HG03460 (cell line): Measurements from ENCODE around the gene TOLLIP.
"Not testable (repeated sequence)": the region's sequence is repeated elsewhere in the genome, so short reads cannot be mapped to it uniquely, and the experiment has no call there.

Source experiments
- ATAC-seq: cut with Tn5 transposase; IDR thresholded peaks from one replicate; pipeline ENCODE4 v1.9.1; 2021; ENCODE audit not compliant: unreplicated experiment

The TOLLIP gene

DNA sequence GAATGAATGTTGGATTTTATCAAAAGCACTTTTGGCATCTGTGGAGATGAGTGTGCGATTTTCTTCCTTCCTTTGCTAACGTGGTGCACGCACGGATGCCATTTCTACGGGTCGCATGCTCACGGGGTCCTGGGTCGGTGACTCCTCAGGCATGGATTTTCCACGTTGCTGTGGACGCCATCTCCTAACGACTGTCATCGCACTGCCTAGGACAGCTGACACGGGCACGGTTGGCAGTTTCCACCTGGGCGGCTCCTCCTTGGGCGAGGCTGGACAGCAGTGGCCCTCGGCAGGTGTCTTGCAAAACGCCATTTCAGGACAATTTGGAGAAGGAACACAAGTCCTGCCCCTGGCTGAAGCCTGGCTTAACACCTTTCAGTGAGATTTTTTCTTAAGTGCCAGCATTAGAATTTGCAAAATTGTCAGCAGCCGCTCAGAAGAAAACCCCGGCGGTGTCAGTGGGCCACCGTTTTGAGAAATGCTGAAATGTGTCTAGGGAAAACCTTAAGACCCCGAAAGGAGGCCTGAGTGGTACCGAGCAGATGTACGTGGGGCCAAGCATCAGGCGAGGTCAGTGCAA, 34.7 kb upstream of the TOLLIP start:
- ATAC-seq = no peak

DNA sequence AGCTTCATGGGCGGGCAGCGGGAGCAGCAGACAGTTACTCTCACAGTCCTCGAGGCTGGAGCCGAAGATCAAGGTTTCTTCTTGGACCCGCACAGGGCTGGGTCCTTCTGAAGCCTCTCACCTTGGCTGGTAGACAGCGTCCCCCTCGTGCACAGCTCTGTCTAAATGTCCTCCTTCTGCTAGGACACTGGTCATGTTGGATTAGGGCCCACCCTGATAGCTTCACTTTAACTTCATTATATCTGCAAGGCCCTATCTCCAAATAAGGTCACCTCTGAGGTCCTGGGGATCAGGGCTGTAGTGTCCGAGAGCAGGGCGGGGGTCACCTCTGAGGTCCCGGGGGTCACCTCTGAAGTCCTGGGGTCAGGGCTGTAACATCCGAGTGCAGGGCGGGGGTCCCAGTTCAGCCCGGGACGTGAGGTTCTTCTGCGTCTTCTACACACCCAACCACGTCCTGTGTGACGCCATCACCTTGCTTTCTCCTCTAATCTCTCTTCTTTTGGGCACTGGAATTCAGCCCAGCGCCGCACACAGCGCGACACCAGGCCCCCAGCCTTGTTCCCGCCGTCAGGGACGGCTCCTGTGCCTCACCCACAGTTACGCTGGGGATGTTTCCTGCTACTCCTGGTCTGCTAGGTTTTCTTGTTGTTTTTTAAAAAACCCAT, 34.1 kb upstream of the TOLLIP start:
- ATAC-seq = no peak

DNA sequence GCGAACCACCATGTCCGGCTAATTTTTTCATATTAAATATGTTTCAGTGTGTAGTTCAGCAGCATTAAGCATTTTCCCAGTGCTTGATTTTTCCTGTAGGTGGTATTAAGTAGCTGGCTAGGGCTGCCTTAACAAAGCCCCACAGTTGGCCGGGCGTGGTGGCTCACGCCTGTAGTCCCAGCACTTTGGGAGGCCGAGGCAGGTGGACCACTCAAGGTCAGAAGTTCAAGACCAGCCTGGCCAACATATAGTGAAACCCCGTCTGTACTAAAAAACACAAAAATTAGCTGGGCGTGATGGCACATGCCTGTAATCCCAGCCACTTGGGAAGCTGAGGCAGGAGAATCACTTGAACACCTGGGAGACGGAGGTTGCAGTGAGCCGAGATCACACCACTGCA, 33.5 kb upstream of the TOLLIP start:
- ATAC-seq = no peak

DNA sequence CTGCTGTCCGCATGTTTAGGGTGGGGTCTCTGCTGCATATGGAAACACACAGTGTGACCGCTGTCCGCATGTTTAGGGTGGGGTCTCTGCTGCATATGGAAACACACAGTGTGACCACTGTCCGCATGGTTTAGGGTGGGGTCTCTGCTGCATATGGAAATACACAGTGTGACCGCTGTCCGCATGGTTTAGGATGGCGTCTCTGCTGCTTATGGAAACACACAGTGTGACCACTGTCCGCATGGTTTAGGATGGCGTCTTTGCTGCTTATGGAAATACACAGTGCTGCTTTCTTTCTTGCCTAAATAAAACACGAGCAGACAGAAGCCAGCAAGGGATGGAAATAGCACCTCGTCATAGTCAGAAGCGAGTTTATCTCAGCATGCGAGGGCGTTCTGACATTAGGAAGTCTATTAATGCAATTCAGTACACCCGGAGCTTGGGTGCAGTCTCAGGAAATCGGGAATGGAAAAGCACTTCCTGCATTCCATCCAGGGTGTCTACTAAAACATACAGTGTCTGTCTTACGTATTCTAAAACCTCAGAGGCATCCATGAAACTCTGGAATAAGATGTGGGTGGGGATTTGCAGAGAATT, 32.6 kb upstream of the TOLLIP start:
- ATAC-seq = no peak

GRCh38 chr11:1341226-1341625, 31.8 kb upstream of the TOLLIP start:
- ATAC-seq = not testable (repeated sequence)

DNA sequence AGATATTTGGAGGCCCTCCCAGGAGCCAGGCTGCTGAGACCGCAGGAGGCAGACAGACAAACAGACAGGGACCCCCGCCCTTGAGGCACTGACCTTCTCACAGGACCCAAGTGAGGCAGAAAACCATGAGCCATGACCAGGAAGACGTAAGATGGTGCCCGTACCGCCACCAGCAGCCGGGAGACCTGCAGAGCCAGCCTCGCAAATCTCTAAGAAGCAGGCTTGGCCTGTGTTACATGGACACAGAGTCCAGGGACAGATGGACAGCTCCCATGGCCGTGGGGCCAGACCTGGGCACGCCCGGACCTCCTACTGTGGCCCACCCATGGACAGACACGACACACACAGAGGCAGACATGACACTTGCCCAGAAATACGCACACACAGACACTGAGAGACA, 30.7 kb upstream of the TOLLIP start:
- ATAC-seq = no peak

DNA sequence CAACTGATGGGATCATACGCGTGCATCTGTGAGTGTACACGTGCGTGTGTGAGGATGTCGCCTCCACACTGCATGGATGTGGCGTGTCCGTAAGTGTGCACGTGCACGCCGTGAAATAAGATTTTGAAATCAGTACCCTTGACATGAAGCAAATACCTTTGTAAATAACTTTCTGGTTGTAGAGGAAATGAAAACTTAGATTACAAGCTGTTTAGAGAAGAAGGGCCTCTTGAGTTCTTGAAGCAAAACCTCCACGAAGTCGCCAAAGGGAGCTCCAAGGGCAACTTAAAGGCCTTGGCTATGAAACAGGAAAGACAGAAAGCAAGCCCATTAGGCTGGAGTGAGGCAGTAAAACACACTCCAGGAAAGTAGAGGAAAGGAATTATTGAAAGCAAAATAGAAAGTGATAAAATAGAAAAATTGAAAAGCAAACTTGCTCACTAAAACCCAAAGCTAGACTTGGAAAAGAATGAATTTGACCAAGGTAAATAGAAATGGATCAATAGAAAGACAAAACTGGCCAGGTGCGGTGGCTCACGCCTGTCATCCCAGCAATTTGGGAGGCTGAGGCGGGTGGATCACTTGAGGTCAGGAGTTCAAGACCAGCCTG, 29.7 kb upstream of the TOLLIP start:
- no peak for ATAC-seq

GRCh38 chr11:1338201-1339065, 29.0 kb upstream of the TOLLIP start:
- no peak for ATAC-seq

DNA sequence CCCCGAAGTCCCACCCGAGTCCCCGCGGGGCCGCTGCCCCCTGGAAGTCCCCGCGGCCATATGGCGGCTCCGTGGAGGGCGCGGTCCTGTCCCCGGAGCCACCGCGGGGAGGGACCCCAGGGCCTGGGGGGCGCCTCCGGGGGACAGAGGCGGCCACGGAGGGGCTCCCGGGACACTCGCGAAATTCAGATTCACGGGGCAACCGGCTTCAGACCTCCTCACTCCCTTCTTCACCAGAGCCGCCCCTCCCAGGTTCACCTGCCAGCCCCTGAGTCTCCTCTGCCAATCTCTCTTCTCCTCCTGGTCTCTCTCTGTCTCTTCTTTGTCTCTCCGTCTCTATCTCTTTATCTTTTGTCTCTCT, 28.2 kb upstream of the TOLLIP start:
- no peak for ATAC-seq

DNA sequence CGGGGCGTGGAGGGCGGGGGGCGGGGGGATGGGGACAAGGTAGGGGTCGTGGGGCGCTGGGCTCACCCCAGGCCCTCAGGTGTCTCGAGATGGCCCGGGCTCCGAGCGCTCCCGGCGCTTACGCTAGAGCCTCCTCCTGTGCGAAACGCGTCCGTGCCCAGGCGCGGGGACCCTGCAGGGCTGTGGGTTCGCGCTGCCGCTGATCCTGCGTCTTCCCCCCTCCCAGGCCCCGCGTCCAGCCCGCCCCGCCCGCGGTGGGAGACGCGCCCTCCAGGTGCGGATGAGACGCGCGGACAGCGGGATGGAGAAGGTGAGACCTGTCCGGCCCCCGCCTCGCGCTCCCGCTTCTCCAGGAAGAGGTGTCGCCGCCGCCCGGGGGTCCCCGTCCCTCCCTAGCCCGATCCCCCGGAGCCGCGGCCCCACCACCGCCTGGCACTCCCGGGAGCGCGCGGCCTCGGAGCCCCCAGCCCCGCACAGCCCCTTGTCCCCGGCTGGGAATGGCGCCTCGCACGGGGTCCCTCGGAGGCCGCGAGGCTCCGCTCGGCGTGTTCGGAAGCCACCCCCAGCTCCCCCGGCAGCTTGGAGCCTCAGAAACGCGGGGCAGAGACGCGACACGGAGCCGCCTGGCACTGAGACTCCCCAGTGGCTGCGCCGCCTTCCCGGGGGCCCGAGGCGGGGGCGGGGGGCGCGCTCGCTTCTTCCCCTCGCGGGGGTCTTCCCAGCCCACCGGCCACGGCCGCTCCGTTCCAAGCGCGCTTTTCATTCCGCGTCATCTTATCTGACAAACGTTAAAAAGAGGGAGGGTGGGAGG, 27.6 kb upstream of the TOLLIP start:
- ATAC-seq = no peak

- ATAC-seq = no peak
These were observed 26.7 kb upstream of the TOLLIP start for GRCh38 chr11:1335811-1336761.

DNA sequence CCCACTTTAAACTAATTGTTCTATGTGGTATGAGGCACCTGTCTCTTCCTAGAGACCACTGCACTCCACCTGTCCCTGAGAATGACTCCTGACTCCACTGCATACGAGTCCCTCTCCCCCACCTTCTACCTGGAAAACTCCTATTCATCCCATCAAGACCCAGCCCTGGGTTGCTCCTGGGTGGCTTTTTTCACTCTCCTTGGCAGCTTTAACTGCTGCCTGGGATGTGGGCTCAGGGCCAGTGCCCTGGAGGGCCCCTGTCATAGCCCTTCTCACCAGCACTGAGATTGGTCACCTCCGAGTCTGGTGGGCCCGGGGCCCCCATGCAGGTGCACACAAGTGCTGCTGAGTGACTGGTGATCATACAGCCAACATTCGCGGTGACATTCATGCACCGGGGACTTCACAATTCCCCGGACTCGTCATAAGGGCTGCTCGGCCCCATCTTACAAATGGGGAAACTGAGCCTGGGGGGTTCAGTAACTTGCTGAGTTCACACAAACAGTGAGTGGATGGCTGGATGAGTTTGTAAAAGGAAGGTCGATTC, 25.9 kb upstream of the TOLLIP start:
- no peak for ATAC-seq

- ATAC-seq = no peak
These were observed 24.4 kb upstream of the TOLLIP start for GRCh38 chr11:1333860-1334259.

GRCh38 chr11:1333091-1333772, 23.8 kb upstream of the TOLLIP start:
- no peak for ATAC-seq

DNA sequence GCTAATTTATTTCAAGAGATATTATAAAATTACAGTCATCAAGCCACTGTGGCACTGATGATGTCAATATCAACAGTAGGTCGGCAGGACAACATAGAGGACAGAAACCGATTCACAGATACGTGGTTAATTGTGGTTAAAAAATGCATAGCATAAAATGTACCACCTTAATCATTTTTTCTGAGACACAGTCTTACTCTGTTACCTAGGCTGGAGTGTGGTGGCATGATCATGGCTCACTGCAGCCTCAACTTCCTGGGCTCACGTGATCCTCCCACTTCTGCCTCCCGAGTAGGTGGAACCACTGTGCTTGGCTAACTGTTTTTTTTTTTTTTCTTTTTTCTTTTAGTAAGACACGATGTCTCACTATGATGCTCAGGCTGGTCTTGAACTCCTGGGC, 21.0 kb upstream of the TOLLIP start:
- ATAC-seq = no peak

DNA sequence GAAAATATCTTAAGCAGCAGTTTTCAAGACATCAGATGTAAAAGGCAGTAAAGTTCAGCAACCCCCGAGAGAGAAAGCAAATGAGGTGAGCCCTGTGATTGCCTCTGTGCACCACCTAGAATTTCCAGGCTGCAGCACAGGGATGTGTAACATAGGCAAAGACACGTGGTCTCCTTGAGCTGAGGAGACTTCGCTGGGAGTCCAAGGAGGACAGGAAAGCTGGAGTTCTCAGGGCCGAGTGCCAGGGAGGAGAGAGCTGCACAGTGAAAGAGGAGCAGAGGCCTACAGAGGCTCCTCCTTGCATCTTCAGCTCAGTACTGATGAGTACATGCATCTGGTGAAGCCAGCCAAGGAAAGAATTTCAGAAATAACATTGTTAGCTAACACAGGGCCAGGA, 17.6 kb upstream of the TOLLIP start:
- no peak for ATAC-seq

DNA sequence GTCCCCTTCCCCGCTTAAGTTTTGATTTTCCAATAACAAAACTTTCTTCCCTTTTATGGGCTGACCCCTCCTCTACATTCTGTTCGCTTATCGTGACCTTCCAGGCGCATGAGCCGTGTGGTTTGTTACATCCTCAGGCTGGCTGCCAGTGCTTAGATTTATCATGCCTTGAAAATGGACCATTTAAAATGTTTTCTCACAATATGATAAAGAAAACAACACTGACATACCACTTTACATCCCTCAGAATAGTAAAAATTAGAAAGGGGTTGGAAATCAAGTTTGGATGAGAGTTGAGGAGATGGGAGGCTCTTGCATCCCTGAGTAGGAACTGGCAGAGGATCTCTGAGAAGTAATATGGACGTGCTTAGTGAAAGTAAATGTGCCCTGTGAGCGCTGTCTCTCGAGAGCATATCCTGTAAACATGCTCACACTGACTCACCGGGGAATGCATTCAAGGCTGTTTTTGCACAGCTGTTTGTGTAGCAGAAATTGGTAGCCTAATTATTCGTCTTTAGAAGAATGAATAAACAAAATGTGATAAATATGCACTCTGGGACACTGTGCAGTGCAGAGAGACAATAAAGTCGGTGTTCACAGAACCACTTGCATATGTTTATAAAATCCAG, 17.1 kb upstream of the TOLLIP start:
- ATAC-seq = no peak

DNA sequence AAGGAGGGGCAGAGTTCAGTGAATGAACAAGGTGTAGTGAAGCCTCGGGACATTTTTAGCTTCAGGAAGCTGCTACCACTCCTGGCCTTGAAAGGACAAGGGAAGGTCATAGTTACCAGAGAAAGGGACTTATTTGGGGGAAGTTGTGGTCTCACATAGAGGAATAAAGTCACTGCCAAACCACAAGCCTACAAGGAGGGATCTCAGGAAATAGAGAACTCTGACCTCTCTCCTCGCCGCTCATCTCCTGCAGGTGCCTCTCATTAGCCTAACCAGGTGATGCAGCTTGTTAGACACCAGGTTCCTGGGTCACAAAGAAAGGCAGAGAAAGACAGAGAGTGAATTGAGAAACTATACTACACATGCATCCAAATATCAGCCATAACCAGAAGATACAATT, 14.3 kb upstream of the TOLLIP start:
- ATAC-seq = no peak
